ENCODE measurements around the gene GNAL.

- TF ChIP-seq CTCF (IDR thresholded peaks at IDR 0.05) (no peak), POLR2A (IDR thresholded peaks at IDR 0.05; ENCODE audit: low read depth) (no peak), EP300 (IDR thresholded peaks at IDR 0.05) (no peak), POLR2AphosphoS5 (IDR thresholded peaks at IDR 0.05) (no peak)
Observed at GRCh38 chr18:11757084-11757590, 68.1 kb downstream of the GNAL start.
